Spleen (tissue), 11 donors: Measurements from ENCODE around the gene FPR2. TPM values are rescaled to one million over a fixed set of nuclear protein-coding genes. Genes with fewer than 3 reads are reported as not detected.

Experiments
- DNase-seq: peaks from one replicate; pipeline ENCODE4 v3.0.0-alpha.2; 2020
- H3K27ac ChIP-seq, 8 donors: fragments of 200-600 bp; sonication (generic) in 7 of 8; 1 replicate in 4 of 8; 2 replicates in 4 of 8; pipeline versions ENCODE4 v1.5.0 to v1.8.0; 2016 to 2021; ENCODE audit warnings: inconsistent platforms in 4 of 8, mild to moderate bottlenecking in 4 of 8, moderate library complexity in 1 of 8
- H3K27me3 ChIP-seq, 7 donors: fragments of 200-600 bp; sonication (generic) in 6 of 7; replicated peaks in 1 of 7; 1 replicate in 4 of 7; 2 replicates in 3 of 7; pipeline versions ENCODE4 v1.5.0 to v1.8.0; 2016 to 2021; ENCODE audit warnings: inconsistent platforms in 3 of 7, mild to moderate bottlenecking in 1 of 7
- H3K36me3 ChIP-seq, 6 donors: fragments of 200-600 bp; sonication (generic) in 5 of 6; 1 replicate in 4 of 6; 2 replicates in 2 of 6; pipeline versions ENCODE4 v1.5.0 to v1.8.0; 2016 to 2021; ENCODE audit warnings: inconsistent platforms in 2 of 6
- H3K4me1 ChIP-seq, 6 donors: fragments of 200-600 bp; sonication (generic) in 5 of 6; 1 replicate in 3 of 6; 2 replicates in 3 of 6; pipeline versions ENCODE4 v1.5.0 to v1.8.0; 2016 to 2021; ENCODE audit warnings: inconsistent platforms in 3 of 6
- H3K4me3 ChIP-seq, 8 donors: fragments of 200-600 bp; sonication (generic) in 7 of 8; 1 replicate in 4 of 8; 2 replicates in 4 of 8; pipeline versions ENCODE4 v1.5.0 to v1.8.0; 2016 to 2021; ENCODE audit warnings: inconsistent platforms in 4 of 8, mild to moderate bottlenecking in 4 of 8, moderate library complexity in 2 of 8
- H3K9me3 ChIP-seq, 8 donors: fragments of 200-600 bp; sonication (generic) in 7 of 8; 1 replicate in 4 of 8; 2 replicates in 4 of 8; pipeline versions ENCODE4 v1.5.0 to v1.8.0; 2016 to 2021; ENCODE audit warnings: inconsistent platforms in 4 of 8
- CTCF ChIP-seq, 11 experiments: fragments of 200-600 bp in 7 of 11; fragments of 450-650 bp in 4 of 11; sonication (generic) in 4 of 11; IDR thresholded peaks in 8 of 11; conservative IDR thresholded peaks in 3 of 11; 1 replicate in 7 of 11; 2 replicates in 4 of 11; pipeline versions ENCODE4 v1.4.0 to v1.8.0; 2016 to 2021; ENCODE audit warnings: antibody characterized with exemption in 11 of 11, inconsistent platforms in 4 of 11, mild to moderate bottlenecking in 1 of 11
- POLR2A ChIP-seq, 3 donors: fragments of 450-650 bp; IDR thresholded peaks; one replicate each; pipeline ENCODE4 v1.5.1; 2017; ENCODE audit warnings: antibody characterized with exemption in 3 of 3, mild to moderate bottlenecking in 1 of 3
- POLR2AphosphoS5 ChIP-seq, 3 donors: sonication (generic); formaldehyde crosslinking; IDR thresholded peaks; one replicate each; pipeline ENCODE4 v1.5.1; 2017; ENCODE audit warnings: antibody characterized with exemption in 3 of 3
- WGBS, 5 donors: extraction: QIAGEN DNeasy Blood & Tissue Kit in 3 of 5; methylation state at CpG; one replicate each; pipeline versions ENCODE4 v1.1.5 to v1.1.7; 2013 to 2018; 5-methylcytosine and 5-hydroxymethylcytosine counted together
- intact Hi-C: fragments of 100-400 bp; cut with DNase I; formaldehyde crosslinking; loops from one replicate; pipeline ENCODE4 v1.15.0; 2023; ENCODE audit warnings: low total_unique reads
- polyA plus RNA-seq, 3 donors: library from polyadenylated mRNA; stranded (reverse); fragments of 200-250 nt; gene quantifications; one replicate each; pipeline ENCODE4 v1.2.1, GENCODE V29; 2013
- total RNA-seq, 7 donors: library from RNA; depleted of rRNA in 3 of 7; stranded (reverse); fragments of >200 nt in 3 of 7; fragmentation: NEBNext Ultra II Directional in 4 of 7; extraction: Animal tissue kit (Norgen Biotek cat#: 25700) in 4 of 7; gene quantifications; one replicate each; pipeline versions ENCODE4 v1.1.0 to v1.2.1, GENCODE V29; 2016 to 2021
- donor health status: healthy with polysubstance abuse.
- donor health status: DM: no; HTN: no; CAD: no; lungs with moderate emphysema.
- donor health status: DM: no; HTN: no; CAD: no.
- donor health status: Bipolar disorder and iron deficiency.
- donor health status: healthy.
- donor health status: DM: no; HTN: no; CAD: no.
- donor health status: DM: yes; HTN: yes; CAD: no.

FPR2 gene
- total and polyA plus RNA-seq, 10 donors: 1.5 to 88.0 (median 34.7) TPM

GRCh38 chr19:51792932-51793331 lies 32.0 kb downstream of the FPR2 start:
- H3K36me3 ChIP-seq: no peaks in the 10 kb centered on the region
- no peak overlapping the region for H3K4me3 ChIP-seq
- TF ChIP-seq POLR2AphosphoS5 (IDR thresholded peaks at IDR 0.05): no peak
- no peak for TF ChIP-seq CTCF (IDR thresholded peaks at IDR 0.05 in 8 of 11, conservative IDR thresholded peaks at IDR 0.05 in 3 of 11)
- TF ChIP-seq POLR2A (IDR thresholded peaks at IDR 0.05): no peak
- intact Hi-C loops: no loop called here
- peaks cover 0 to 24% (median 4%) of the 10 kb centered on the region in 6 donors for H3K4me1 ChIP-seq
- H3K9me3 ChIP-seq: peaks cover 0 to 16% (median 5%) of the 10 kb centered on the region in 8 donors
- 48 to 82% (median 68%) methylated on average over 2 of the region's 2 CpGs for WGBS, 5 donors
- H3K27me3 ChIP-seq: peaks cover 0 to 6% (median 0%) of the 10 kb centered on the region in 7 donors
- H3K27ac ChIP-seq: no peak overlapping the region
- no peak for DNase-seq

GRCh38 chr19:51793994-51794393 lies 33.0 kb downstream of the FPR2 start:
- Histone ChIP-seq H3K36me3 (no peaks in the 10 kb centered on the region), H3K27me3 (peaks cover 0 to 6% (median 0%) of the 10 kb centered on the region in 7 donors), H3K4me3 (no peak overlapping the region), H3K27ac (peak overlapping the region in 5 of 8 donors; percentile 28 to 85 (median 31)), H3K4me1 (peaks cover 0 to 35% (median 7%) of the 10 kb centered on the region in 6 donors), H3K9me3 (peaks cover 0 to 16% (median 5%) of the 10 kb centered on the region in 8 donors)
- intact Hi-C loops: no loop called here
- DNase-seq: no peak
- WGBS, 5 donors: 77 to 92% (median 81%) methylated on average over 2 of the region's 2 CpGs
- TF ChIP-seq POLR2A (IDR thresholded peaks at IDR 0.05) (no peak), POLR2AphosphoS5 (IDR thresholded peaks at IDR 0.05) (no peak), CTCF (IDR thresholded peaks at IDR 0.05 in 8 of 11, conservative IDR thresholded peaks at IDR 0.05 in 3 of 11) (no peak)

- Histone ChIP-seq H3K36me3 (no peaks in the 10 kb centered on the region), H3K9me3 (peaks cover 0 to 25% (median 5%) of the 10 kb centered on the region in 8 donors), H3K27me3 (peaks cover 0 to 6% (median 0%) of the 10 kb centered on the region in 7 donors), H3K27ac (peak within 1 kb of the TSS in 5 of 8 donors; percentile 28 to 85 (median 52)), H3K4me3 (peak within 1 kb of the TSS in 2 of 8 donors; percentile 6 to 52), H3K4me1 (peaks cover 3 to 45% (median 13%) of the 10 kb centered on the region in 6 donors)
- no peak for DNase-seq
- 52 to 65% (median 64%) methylated on average over 2 of the region's 2 CpGs for WGBS, 5 donors
- intact Hi-C loops: no loop called here
- TF ChIP-seq CTCF (IDR thresholded peaks at IDR 0.05 in 8 of 11, conservative IDR thresholded peaks at IDR 0.05 in 3 of 11) (no peak), POLR2A (IDR thresholded peaks at IDR 0.05) (no peak), POLR2AphosphoS5 (IDR thresholded peaks at IDR 0.05) (no peak)
These were observed 34.0 kb downstream of the FPR2 start, which contains the start of gene FPR3 for GRCh38 chr19:51794885-51795490. FPR3 (plus strand) TSS chr19:51795157; CDS start chr19:51823749, 28,592 bp downstream.

GRCh38 chr19:51796195-51796679 lies 35.3 kb downstream of the FPR2 start:
- no peaks in the 10 kb centered on the region for H3K36me3 ChIP-seq
- WGBS, 5 donors: 75 to 84% (median 77%) methylated on average over 8 of the region's 8 CpGs
- H3K4me3 ChIP-seq: peak overlapping the region in 2 of 8 donors; percentile 6 to 52
- no peak for TF ChIP-seq POLR2AphosphoS5 (IDR thresholded peaks at IDR 0.05)
- no peak for TF ChIP-seq POLR2A (IDR thresholded peaks at IDR 0.05)
- no peak for TF ChIP-seq CTCF (IDR thresholded peaks at IDR 0.05 in 8 of 11, conservative IDR thresholded peaks at IDR 0.05 in 3 of 11)
- DNase-seq: no peak
- H3K4me1 ChIP-seq: peaks cover 3 to 57% (median 20%) of the 10 kb centered on the region in 6 donors
- intact Hi-C loops: no loop called here
- peaks cover 0 to 33% (median 5%) of the 10 kb centered on the region in 8 donors for H3K9me3 ChIP-seq
- H3K27me3 ChIP-seq: peaks cover 0 to 6% (median 0%) of the 10 kb centered on the region in 7 donors
- peak overlapping the region in 5 of 8 donors; percentile 16 to 85 (median 35) for H3K27ac ChIP-seq
